MM.1S (cell line): ENCODE data around the gene FAM174C.

ENCODE experiments used
- DNase-seq: peaks from one replicate; pipeline ENCODE4 v3.0.0-alpha.2; 2015
- H2AFZ ChIP-seq: fragments of 300-600 bp; sonication (generic); 2 replicates; pipeline ENCODE4 v1.6.0; 2016; ENCODE audit warnings: antibody characterized with exemption, low read length
- H3F3A ChIP-seq: fragments of 300-600 bp; sonication (generic); 2 replicates; pipeline ENCODE4 v1.6.1; 2016; ENCODE audit warnings: mild to moderate bottlenecking, antibody characterized with exemption, low read length, moderate library complexity, mixed read lengths; ENCODE audit not compliant: insufficient read depth
- H3K27ac ChIP-seq: fragments of 300-600 bp; sonication (generic); 2 replicates; pipeline ENCODE4 v1.5.1; 2016; ENCODE audit warnings: mild to moderate bottlenecking, low read length
- H3K27me3 ChIP-seq: fragments of 300-600 bp; sonication (generic); replicated peaks from 2 replicates; pipeline ENCODE4 v1.6.0; 2016; ENCODE audit warnings: low read length; ENCODE audit not compliant: insufficient read depth
- H3K36me3 ChIP-seq: fragments of 300-600 bp; sonication (generic); replicated peaks from 2 replicates; pipeline ENCODE4 v1.6.1; 2016; ENCODE audit warnings: mild to moderate bottlenecking, low read length, mixed read lengths; ENCODE audit not compliant: insufficient read depth
- H3K4me1 ChIP-seq: fragments of 300-600 bp; sonication (generic); 2 replicates; pipeline ENCODE4 v1.6.1; 2016; ENCODE audit warnings: low read length, mixed read lengths
- H3K4me2 ChIP-seq: fragments of 300-600 bp; sonication (generic); 2 replicates; pipeline ENCODE4 v1.6.0; 2016; ENCODE audit warnings: low read depth, low read length
- H3K4me3 ChIP-seq: fragments of 300-600 bp; sonication (generic); 2 replicates; pipeline ENCODE4 v1.5.1; 2016; ENCODE audit warnings: low read length, mixed read lengths
- H3K79me2 ChIP-seq: fragments of 300-600 bp; sonication (generic); 2 replicates; pipeline ENCODE4 v1.6.1; 2016; ENCODE audit warnings: mixed run types, low read length, mixed read lengths
- H3K9ac ChIP-seq: fragments of 300-600 bp; sonication (generic); 2 replicates; pipeline ENCODE4 v1.6.1; 2016; ENCODE audit warnings: low read length, mixed read lengths
- H3K9me2 ChIP-seq: fragments of 300-600 bp; sonication (generic); replicated peaks from 2 replicates; pipeline ENCODE4 v1.6.1; 2016; ENCODE audit warnings: mild to moderate bottlenecking, low read length, mixed read lengths; ENCODE audit not compliant: insufficient read depth
- H3K9me3 ChIP-seq: fragments of 300-600 bp; sonication (generic); replicated peaks from 2 replicates; pipeline ENCODE4 v1.6.1; 2016; ENCODE audit warnings: mild to moderate bottlenecking, low read length, mixed read lengths; ENCODE audit not compliant: insufficient read depth
- H4K20me1 ChIP-seq: fragments of 300-600 bp; sonication (generic); 2 replicates; pipeline ENCODE4 v1.6.1; 2016; ENCODE audit warnings: mild to moderate bottlenecking, low read length, moderate library complexity, mixed read lengths; ENCODE audit not compliant: insufficient read depth
- EZH2 ChIP-seq: fragments of 300-600 bp; sonication (generic); optimal IDR thresholded peaks from 2 replicates; pipeline ENCODE3; 2017; ENCODE audit warnings: low read depth, mild to moderate bottlenecking, antibody characterized with exemption, low read length, mixed read lengths
- EZH2phosphoT487 ChIP-seq: fragments of 300-600 bp; sonication (generic); IDR thresholded peaks from 2 replicates; pipeline ENCODE4 v1.6.1; 2018; ENCODE audit warnings: antibody characterized with exemption, low read length
- TF ChIP-seq, protein P1 (sequence below): fragments of 300-600 bp; sonication (generic); IDR thresholded peaks from 2 replicates; pipeline ENCODE4 v1.5.1; 2016; ENCODE audit warnings: antibody characterized with exemption, low read length, mixed read lengths

FAM174C gene

DNA sequence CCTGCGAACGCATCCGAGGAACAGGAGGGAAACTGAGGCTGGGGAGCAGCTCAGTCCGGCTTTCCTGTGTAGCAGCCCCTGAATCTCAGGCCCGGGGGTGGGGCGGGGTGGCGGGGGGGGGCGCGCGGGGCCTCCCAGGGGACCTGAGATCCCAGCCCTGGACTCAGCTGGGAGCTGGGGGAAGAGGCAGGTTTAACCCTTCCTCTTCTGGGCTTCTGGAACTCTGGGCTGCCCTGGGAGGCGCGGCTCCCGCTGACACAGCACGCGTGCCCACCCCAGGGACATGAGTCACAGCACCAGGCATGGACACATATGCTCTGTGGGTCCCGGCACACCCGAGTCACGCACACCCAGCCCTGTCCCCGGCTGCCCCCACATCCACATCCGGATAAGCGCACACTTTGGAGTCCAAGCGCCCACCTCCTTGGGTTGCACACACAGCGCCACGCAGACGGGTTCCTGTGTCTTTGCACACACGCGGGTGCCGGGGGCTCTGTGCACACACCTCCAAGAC is 9.7 kb upstream of the FAM174C start:
- peaks cover 39% of the 10 kb centered on the region for H3K4me1 ChIP-seq
- peak overlapping the region; percentile 86 for H2AFZ ChIP-seq
- H3K4me3 ChIP-seq = peak overlapping the region; percentile 73
- H3K79me2 ChIP-seq = peaks cover 19% of the 10 kb centered on the region
- no peaks in the 10 kb centered on the region for H3K36me3 ChIP-seq
- no peaks in the 10 kb centered on the region for H3K9me3 ChIP-seq
- no peak for TF ChIP-seq EZH2
- no peak for TF ChIP-seq EZH2phosphoT487
- TF ChIP-seq, protein P1, sequence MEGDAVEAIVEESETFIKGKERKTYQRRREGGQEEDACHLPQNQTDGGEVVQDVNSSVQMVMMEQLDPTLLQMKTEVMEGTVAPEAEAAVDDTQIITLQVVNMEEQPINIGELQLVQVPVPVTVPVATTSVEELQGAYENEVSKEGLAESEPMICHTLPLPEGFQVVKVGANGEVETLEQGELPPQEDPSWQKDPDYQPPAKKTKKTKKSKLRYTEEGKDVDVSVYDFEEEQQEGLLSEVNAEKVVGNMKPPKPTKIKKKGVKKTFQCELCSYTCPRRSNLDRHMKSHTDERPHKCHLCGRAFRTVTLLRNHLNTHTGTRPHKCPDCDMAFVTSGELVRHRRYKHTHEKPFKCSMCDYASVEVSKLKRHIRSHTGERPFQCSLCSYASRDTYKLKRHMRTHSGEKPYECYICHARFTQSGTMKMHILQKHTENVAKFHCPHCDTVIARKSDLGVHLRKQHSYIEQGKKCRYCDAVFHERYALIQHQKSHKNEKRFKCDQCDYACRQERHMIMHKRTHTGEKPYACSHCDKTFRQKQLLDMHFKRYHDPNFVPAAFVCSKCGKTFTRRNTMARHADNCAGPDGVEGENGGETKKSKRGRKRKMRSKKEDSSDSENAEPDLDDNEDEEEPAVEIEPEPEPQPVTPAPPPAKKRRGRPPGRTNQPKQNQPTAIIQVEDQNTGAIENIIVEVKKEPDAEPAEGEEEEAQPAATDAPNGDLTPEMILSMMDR = no peak
- H4K20me1 ChIP-seq = no peaks in the 10 kb centered on the region
- peak overlapping the region; percentile 94 for H3K4me2 ChIP-seq
- no peaks in the 10 kb centered on the region for H3K9me2 ChIP-seq
- peaks cover 16% of the 10 kb centered on the region; the same call in 1 of the 2 replicates for H3F3A ChIP-seq
- no peak for DNase-seq
- no peak overlapping the region for H3K27ac ChIP-seq
- H3K27me3 ChIP-seq = 0 out of 2 replicates have a peak, but pooled peaks cover 4% of the 10 kb centered on the region
- H3K9ac ChIP-seq = no peak overlapping the region

GRCh38 chr19:1266129-1266915 is 9.0 kb upstream of the FAM174C start:
- peak; percentile 88 for DNase-seq
- Histone ChIP-seq H3K4me1 (peaks cover 45% of the 10 kb centered on the region), H3K9me3 (no peaks in the 10 kb centered on the region), H3K4me3 (peak overlapping the region; percentile 73), H3F3A (peaks cover 16% of the 10 kb centered on the region), H3K79me2 (peaks cover 22% of the 10 kb centered on the region), H2AFZ (peak overlapping the region; percentile 86), H3K36me3 (0 out of 2 replicates have a peak, but pooled peaks cover 6% of the 10 kb centered on the region), H3K9ac (peak overlapping the region; percentile 53; the same call in 1 of the 2 replicates), H3K9me2 (no peaks in the 10 kb centered on the region), H3K27me3 (0 out of 2 replicates have a peak, but pooled peaks cover 4% of the 10 kb centered on the region), H4K20me1 (no peaks in the 10 kb centered on the region), H3K4me2 (peak overlapping the region; percentile 94), H3K27ac (no peak overlapping the region)
- TF ChIP-seq EZH2phosphoT487 = no peak

DNA sequence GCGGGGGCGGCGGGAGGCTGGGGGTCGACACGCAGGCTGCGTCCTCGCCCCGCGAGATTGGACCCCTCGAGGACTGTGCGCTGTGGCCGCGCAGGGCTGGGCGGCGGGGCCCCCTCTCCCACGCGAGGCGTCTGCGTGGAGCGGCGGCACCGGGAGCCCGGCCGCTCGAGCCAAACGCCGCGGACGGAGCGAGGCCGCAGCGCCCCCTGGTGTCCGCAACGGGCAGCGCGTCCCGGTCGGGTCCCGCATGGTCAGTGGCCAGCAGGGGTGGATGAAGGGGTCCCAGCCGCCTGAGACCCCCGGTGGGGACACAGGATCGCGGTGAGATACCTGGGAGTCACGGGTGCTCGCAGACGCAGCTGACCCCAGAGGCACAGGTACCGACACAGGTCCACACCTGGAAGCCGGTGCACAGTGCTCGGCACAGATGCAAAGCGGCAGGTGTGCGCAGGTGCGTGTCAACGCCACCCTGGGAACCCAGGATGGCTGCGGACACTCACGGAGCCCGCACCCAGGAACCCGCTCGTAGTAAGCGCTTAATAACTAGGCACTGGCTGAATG is 8.3 kb upstream of the FAM174C start:
- Histone ChIP-seq H3K27me3 (0 out of 2 replicates have a peak, but pooled peaks cover 4% of the 10 kb centered on the region), H3F3A (peaks cover 18% of the 10 kb centered on the region), H3K27ac (no peak overlapping the region), H2AFZ (peak overlapping the region; percentile 86), H3K36me3 (peaks cover 12% of the 10 kb centered on the region), H4K20me1 (no peaks in the 10 kb centered on the region), H3K9me2 (no peaks in the 10 kb centered on the region), H3K79me2 (peaks cover 26% of the 10 kb centered on the region), H3K9me3 (no peaks in the 10 kb centered on the region), H3K4me3 (peak overlapping the region; percentile 73), H3K9ac (peak overlapping the region; percentile 53; the same call in 1 of the 2 replicates), H3K4me1 (peaks cover 40% of the 10 kb centered on the region), H3K4me2 (peak overlapping the region; percentile 94)
- TF ChIP-seq EZH2phosphoT487 (no peak), EZH2 (no peak)
- TF ChIP-seq, protein P1 = peak; percentile 97
- peak; percentile 77 for DNase-seq
